Kidney epithelial cell (primary cell): ENCODE data around the gene SNTB2. TPM values are rescaled to one million over a fixed set of nuclear protein-coding genes. Genes with fewer than 3 reads are reported as not detected.
A peak's percentile ranks its signal among the peaks of the same experiment; 100 is the strongest.

Experiments
- DNase-seq: peaks from one replicate; pipeline ENCODE4 v3.0.0-alpha.2; 2010; ENCODE audit warnings: low read depth
- H3K27me3 ChIP-seq: 2 replicates; pipeline ENCODE4 v1.6.0; 2011; ENCODE audit warnings: low read length; ENCODE audit not compliant: control insufficient read depth, insufficient read depth
- H3K36me3 ChIP-seq: 2 replicates; pipeline ENCODE4 v1.5.1; 2011; ENCODE audit warnings: low read length; ENCODE audit not compliant: control insufficient read depth, insufficient read depth
- H3K4me3 ChIP-seq: 2 replicates; pipeline ENCODE4 v1.5.1; 2011; ENCODE audit warnings: low read depth, mild to moderate bottlenecking, control low read depth, low read length
- CTCF ChIP-seq: IDR thresholded peaks from 2 replicates; pipeline ENCODE4 v1.5.1; 2011; ENCODE audit warnings: mild to moderate bottlenecking, moderate library complexity, low read length, control low read depth, inconsistent platforms; ENCODE audit not compliant: insufficient read depth, poor library complexity, severe bottlenecking
- total RNA-seq: library from RNA; depleted of rRNA; stranded (reverse); fragments of >200 nt; gene quantifications from 2 replicates; pipeline ENCODE4 v1.2.3, GENCODE V29; 2015

The SNTB2 gene
- total RNA-seq, 1 donor from 2014 or later, result 9.0 TPM

DNA sequence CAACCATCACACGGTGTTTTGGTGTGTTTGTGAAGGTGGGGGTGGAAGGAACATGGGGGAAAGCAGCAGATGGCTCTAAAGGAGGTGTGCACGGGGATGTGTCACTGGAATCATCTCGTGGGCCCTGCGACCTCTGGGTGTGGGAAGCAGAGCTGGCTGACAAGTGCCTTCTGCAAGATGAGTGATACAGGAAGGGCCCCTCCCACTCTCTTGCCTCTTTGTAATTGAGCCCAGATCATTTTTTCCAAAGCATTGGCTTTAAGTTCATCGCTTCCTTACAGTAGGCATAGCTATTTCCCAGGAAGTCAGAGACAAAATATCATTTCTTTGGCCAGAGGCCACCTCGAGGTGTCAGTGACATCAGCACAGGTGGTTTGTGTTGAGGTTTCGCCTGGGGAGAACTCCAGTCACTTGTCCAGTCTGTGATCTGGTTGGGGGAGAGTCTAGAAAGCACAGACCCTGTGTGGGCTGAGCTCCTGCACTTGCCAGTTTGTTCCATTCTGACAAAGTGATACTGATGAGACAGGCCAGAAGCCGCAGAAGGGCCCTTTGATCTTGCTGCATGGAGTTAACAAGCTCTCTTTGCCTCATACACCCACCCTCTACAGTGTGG, 20.6 kb upstream of the SNTB2 start:
- H3K36me3 ChIP-seq, result peaks cover 2% of the 10 kb centered on the region
- H3K27me3 ChIP-seq, result no peaks in the 10 kb centered on the region
- no peak overlapping the region for H3K4me3 ChIP-seq
- TF ChIP-seq CTCF, result no peak
- DNase-seq, result no peak

DNA sequence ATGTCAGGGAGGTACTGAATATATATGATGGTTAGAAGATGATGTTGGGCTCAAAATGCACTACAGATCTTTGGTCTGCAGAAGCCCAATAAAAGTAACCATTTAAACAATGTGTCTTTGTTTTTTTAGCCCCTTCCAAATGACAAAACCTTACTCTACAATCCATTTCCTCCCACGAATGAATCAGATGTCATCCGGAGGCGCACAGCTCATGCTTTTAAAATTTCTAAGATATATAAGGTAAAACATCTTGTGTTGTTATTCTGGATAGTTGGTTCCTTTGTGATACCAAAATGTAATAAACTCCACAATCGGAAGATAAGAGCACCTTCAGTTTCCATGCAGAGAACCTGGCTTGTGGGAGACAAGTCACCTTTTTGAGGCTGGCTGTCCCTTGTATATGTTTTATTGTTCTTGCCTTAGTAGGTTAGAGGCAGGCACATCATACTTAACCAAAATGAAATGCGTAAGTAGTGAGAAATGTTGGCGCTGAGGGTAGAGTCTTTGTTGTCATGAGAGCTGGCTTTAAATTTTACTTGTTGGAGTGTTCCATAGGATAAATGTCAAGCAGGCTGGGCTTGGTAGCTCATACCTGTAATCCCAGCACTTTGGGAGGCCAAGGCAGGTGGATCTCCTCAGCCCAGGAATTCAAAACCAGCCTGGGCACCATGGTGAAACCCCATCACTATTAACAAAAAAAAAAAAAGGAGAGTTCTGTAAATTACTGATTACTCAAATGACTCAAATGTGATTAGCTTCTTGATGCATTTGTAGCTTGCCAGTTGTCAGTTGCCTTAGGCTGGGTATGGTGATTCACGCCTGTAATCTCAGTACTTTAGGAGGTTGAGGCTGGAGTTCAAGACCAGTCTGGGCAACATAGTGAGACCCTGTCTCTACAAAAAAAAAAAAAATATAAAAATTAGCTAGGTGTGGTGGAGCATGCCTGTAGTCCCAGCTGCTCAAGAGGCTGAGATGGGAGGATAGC, 19.7 kb upstream of the SNTB2 start:
- Histone ChIP-seq H3K36me3 (peaks cover 2% of the 10 kb centered on the region), H3K4me3 (no peak overlapping the region), H3K27me3 (no peaks in the 10 kb centered on the region)
- no peak for DNase-seq
- no peak for TF ChIP-seq CTCF

DNA sequence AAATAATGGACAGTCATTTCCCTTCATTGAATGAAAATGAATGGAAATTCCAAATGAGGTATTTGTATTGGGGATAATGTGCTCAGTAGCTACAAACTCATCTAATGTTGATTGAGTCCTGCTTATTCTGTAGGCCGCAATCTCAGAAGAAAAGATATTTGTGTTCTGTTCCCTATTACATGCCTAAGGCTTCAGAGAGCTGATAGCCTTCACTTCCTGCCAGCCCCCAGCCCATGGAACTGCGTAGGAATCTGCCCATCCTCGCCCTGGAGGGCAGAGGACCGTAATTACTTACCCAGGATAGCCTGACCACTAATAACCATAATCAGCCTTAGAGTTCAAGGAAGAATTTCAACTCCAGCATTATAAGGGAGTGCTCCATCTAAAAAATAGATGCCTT, 17.9 kb upstream of the SNTB2 start:
- no peak overlapping the region for H3K4me3 ChIP-seq
- no peaks in the 10 kb centered on the region for H3K27me3 ChIP-seq
- TF ChIP-seq CTCF, result no peak
- no peak for DNase-seq
- H3K36me3 ChIP-seq, result peaks cover 2% of the 10 kb centered on the region

DNA sequence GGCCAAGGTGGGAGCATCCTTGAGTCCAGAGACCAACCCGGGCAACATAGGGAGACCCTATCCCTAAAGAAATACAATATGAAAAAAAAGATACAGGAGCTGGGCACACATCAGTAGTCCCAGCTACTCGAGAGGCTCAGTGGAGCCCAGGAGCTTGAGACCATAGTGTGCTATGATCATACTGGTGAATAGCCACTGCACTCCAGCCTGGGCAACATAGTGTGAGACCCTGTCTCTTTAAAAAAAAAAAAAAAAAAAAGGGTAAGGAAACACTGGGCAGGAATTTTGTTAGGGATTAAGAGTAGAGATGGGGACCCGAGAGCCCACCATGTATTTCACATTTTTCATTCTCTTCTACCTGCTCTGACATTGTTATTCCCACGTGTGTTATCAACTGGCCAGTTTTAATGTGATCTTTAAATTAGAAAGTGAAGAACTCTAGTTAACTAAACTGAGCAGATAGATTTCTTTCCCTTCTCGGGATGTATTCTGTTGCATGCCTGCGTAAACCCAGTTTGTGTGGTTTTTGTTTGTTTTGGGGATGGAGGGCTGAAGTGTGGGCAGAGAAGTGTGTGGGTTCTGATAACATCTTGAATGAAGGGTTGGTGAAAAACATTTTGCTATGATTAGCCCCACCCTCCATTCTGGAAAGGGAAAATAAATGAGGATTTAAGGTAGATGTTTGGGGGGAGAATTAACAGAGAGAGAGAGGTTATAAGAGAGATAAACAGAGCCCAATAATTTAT, 17.2 kb upstream of the SNTB2 start:
- DNase-seq, result no peak
- H3K27me3 ChIP-seq, result no peaks in the 10 kb centered on the region
- no peak overlapping the region for H3K4me3 ChIP-seq
- H3K36me3 ChIP-seq, result peaks cover 2% of the 10 kb centered on the region
- no peak for TF ChIP-seq CTCF

DNA sequence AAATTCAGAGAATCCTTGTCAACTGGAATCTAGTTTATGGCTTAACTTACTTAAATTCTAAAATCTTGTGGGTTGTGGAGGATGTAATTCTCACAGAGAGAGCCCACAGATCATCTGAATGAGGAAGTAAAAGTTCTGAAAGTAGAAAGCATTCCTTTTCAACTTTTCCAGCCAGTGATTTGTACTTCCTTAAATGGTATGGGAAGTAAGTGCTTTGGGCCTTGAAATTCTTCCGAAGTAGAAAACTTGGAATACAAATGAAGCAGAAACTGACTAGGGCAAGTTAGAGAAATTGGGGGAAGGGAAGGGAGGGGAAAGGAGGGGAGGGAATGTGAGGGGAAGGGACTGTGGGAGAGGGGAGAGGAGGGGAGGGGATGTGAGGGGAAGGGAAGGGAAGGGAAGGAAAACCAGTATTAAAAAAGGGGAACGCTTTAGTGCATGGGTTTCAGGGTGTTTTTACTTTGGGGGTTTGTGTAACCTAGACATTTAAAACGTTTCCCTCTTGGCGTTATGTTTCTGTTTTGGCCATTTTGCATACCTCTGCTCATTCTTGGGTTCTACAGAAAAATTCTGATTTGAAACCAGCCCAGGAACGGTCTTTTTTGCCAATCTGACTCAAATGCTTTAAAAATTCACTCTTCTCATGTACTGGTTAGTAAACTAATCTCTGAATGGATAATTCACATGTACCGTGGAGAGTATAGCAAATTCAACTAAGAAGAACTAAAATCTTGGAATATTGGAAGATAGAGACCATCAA, 15.5 kb upstream of the SNTB2 start:
- Histone ChIP-seq H3K4me3 (no peak overlapping the region), H3K36me3 (peaks cover 2% of the 10 kb centered on the region), H3K27me3 (no peaks in the 10 kb centered on the region)
- peak; percentile 76 for DNase-seq
- TF ChIP-seq CTCF, result no peak
